Ovary (tissue), 3 donors: Measurements from ENCODE around the gene NDUFA11.

Experiments
- CTCF ChIP-seq, 3 donors: fragments of 450-650 bp in 2 of 3; fragments of 200-600 bp in 1 of 3; IDR thresholded peaks; one replicate each; pipeline versions ENCODE4 v1.5.1 to v1.8.0; 2016 to 2022; ENCODE audit warnings: antibody characterized with exemption in 3 of 3, mild to moderate bottlenecking in 1 of 3
- POLR2A ChIP-seq: fragments of 450-650 bp; IDR thresholded peaks from one replicate; pipeline ENCODE4 v1.6.1; 2017; ENCODE audit warnings: antibody characterized with exemption, mild to moderate bottlenecking, moderate library complexity
- donor health status: DM: no; HTN: no; CAD: no.

- TF ChIP-seq CTCF (IDR thresholded peaks at IDR 0.05) = no peak
- TF ChIP-seq POLR2A = no peak
These were observed 27.7 kb upstream of the NDUFA11 start for GRCh38 chr19:5931251-5931650.
